Superior temporal gyrus (tissue), 1 donor: ENCODE measurements around the gene OAT.
A peak's percentile ranks its signal among the peaks of the same experiment; 100 is the strongest.

Experiments
- DNase-seq: peaks from one replicate; pipeline ENCODE4 v3.0.0-alpha.2; 2016; ENCODE audit errors: extremely low spot score

OAT gene

DNA sequence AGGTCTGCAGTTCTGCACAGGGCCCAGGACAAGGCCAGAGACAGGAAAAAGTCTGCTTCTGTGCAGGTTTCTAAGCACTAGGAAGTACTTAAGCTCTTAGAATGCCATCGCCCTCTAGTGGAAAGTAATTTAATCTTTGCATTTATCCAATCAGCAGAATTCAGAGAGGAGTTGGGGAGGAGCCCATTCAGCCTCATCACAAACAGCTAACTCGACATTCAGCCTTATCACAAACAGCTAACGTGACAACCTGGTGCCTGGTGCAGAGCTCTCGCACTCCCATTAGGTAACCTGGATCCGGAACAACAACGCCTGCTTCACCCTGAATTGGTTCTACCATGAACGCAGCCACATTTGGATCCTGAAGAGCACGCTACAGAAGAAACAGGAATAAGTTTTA is 15.2 kb downstream of the OAT start:
- DNase-seq, result peak; percentile 91

GRCh38 chr10:124402273-124402672 is 16.4 kb downstream of the OAT start:
- DNase-seq, result no peak

DNA sequence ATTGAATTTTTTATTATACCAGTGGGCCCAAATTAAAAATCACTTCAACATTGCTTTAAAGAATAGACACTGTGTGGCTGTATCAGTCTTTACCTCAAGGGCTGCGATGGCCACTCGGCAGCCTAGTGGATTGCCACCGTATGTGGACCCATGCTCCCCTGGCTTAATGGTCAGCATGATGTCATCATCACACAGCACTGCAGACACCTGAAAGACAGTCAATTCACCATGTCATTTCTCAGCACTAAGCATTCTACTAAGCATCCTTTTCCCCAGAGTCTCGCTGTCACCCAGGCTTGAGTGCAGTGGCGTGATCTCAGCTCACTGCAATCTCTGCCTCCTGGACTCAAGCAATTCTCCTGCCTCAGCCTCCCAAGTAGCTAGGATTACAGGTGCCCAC is 17.1 kb downstream of the OAT start:
- no peak for DNase-seq

DNA sequence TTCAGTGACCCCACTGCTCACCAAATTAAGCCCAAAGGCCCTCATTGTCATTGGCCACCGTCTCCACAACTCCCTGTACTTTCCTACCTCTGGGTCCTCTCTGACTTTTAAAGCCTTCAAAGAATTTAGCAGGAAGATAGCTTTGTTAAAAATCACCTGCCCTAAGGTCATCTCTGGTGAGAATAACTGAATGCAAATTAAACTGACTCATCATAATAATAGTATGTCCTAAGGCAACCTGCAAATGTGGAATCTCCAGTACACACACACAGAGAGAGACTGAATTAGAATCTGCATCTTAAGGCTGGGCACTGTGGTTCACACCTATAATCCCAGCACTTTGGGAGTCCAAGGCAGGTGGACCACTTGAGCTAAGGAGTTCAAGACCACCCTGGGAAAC is 24.1 kb downstream of the OAT start:
- no peak for DNase-seq

GRCh38 chr10:124392626-124393342 is 25.9 kb downstream of the OAT start:
- DNase-seq, result no peak

- no peak for DNase-seq
These were observed 28.1 kb downstream of the OAT start for GRCh38 chr10:124390471-124391187.

DNA sequence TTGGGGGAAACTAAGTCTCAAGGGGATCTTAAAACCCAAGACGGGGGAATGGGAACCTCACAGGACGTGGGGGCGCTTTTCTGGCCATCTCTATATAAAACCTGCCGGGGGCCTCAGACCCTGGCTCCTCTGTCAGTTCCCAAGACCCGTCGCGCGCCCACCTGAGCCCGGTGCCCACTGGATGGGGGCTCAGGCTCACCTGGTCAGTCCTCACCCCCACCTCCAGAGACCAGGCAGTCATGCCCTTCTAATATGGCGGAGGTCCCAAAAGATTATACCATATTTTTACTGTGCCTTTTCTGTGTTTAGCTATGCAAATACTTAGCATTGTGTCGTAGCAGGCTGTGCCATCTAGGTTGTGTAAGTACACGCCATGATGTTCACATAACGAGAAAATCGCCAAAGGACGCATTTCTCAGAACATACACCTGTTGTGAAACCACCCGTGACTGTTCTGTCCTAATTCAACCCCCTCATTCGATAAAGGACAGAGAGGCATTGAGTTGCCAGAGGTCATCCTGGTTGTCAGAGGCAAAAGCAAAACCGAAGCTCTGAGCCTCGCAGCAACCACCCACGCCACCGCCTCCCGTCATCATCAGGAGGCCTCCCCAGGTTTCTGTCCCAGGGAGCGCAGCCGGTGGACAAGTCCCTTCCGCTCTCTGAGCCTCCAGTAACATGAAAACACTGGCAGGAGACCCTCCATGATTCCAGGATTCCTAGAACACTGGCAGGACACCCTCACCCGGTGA is 28.9 kb downstream of the OAT start:
- DNase-seq, result no peak

DNA sequence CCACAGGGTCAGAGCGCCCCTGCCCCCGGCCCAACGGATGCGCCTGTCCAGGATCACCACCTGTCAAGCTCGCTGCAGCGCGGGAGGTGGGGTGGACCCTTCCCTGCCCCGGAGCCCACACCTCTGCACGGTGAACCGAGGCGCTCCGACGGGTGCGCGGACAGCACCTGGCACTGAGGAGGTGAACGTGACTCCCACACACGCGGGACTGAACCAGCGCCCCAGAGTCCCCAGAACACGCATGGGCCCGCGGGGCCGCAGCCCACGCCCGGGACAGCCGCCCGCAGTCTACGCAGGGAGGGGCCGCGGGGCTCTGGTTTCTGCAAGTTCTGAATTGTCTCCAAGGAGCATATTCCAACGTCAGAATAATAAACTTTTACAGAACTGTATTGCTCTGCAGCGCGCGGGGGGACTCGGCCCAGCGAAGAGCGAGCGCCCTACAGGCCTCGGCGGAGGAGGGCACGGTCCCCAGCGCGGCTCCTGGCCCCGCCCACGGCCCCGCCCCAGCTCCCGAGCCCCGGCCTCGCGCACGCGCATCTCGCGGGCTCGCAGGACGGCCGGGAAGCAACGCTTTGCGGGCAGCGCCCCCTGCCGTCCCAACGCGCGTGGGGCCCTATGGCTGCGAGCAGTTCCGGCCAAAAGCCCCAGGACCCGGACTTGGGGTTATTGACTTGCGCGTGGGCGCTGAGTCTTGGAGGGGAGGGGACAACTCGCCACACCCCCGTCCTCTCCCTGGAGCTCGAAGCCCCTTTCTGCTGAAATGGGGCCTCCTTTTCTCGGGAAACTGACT is 29.7 kb downstream of the OAT start:
- DNase-seq, result peak; percentile 87

DNA sequence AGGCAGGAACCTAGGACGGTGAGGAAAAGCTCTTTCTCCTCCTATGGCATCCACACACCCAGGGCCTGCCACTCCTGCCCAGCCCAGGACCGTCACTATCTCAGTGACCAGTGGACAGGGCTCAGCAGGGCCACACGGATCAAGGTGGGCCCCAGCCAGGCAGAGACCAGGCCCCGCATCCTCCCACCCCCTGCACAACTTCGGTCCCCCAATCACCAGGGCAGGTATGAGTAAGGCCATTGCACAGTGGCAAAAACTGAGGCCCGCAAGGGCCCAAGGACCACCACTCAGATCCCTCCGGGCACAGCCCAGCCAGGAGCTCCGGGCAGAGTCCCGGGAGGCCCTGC is 30.3 kb downstream of the OAT start:
- no peak for DNase-seq

- no peak for DNase-seq
These were observed 31.4 kb downstream of the OAT start for GRCh38 chr10:124387078-124387874.

DNA sequence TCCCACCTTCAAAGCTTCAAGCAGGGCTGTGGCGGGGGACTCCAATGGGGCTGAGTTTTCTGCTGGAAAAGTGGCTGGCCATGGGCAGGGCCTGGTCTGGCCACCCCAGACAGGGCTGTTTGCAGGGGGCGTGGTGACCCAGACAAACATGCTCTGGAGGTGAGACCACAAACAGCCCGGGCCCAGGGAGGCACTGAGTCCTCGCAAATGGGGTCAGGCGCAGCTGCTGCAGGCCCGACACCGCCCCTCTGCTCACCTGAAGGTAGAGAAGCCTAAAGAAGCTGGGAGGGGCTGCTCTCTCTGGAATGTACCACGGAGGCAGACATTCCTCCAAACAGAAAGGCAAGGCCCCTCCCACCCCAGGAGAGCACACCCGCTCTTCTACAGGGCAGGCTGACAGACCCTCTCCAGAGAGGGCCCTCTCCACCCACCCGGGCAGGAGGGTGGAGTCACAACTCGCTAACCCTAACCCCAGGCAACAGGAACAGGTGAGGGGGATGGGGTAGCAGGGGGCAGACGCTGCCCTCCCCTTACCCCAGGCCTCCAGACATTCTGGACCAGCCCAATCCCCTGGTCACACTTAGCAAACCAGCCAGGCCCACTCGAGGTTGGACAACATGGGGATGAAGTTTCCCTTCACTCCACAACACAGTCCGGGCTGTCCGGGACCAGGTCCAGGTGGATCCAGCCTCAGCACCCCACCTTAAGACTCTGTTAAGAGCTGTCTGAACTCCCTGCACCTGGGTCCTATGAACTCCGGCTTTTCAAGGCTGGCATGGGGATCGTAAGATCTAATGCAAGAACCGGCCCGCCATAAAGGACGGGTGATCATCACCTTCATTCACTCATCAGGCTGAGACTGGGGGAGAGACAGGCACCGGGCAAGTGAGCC is 32.3 kb downstream of the OAT start:
- DNase-seq, result no peak

DNA sequence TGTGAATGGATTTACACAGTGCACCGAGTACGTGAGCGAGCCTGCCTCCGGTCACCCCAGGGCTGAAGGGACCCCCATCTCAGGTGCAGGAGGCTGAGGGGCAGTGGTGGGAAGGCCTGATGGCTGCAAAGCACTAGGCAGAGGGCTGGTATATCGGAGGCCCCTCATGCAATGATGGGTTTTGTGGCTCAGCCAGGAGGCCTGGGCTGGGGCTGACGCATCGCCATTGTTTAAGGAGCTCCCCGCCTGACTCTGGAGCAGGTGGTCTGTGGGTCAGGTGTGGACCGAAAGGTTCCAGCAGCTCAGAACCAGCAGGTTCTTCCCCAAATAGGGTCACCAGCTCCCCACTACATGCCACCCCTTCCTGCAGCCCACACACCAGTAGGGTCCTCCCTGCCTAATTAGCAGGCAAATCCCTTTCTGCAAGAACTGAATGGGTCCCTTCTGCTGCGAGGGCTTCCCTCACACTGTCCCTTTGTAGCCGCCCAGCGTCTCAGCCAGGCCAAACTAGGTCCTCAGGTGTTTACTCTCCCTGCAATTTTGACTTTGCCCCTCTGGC is 33.0 kb downstream of the OAT start:
- no peak for DNase-seq

GRCh38 chr10:124384591-124385190 is 34.0 kb downstream of the OAT start:
- DNase-seq, result no peak

DNA sequence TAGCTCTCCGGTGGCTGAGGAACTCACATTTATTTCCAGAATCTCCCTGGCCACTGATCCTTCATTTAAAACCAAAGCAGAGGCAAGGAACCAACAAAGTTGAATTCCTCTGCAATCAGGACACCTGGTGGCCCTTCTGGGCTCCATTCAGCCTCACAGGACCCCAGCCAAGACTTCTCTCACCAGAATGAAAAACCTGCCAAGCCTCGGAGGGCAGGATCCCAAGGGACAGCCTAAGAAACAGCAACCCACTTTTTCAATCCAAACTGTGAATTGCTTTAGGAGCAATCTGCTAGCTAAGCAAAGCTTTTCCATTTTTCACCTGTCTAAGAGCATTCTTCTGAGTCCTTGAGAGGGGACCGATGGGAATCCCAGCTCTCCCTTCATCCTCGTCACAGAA is 34.6 kb downstream of the OAT start:
- no peak for DNase-seq

- DNase-seq, result no peak
These were observed 35.2 kb downstream of the OAT start for GRCh38 chr10:124383496-124383895.

DNA sequence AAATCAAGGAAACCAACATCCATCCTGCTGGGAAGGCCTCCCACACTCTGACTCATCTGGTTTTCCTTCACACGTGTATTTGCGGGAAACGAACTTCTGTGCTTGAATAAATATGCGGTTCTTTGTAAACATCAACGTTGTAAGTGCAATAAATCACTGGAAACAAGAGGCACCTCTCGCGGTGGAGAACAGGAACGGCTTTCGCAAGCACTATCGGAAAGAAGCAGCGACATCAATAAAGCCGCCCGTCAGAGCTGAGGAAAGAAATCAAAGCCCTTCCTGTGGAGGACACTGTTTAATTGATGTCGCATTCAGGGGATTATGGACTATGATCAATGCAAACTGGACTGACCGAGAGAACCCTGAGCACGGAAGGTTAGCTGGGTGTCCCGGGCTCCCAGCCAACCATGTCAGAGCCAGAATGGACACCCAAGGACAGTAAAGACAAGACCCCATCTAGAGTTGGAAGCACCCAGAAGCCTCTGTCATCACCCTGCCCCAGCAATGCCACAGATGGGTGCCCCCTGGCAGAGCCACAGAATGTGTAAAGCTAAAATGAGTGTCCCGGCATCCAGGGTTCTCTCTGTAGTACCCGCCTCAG is 37.6 kb downstream of the OAT start:
- no peak for DNase-seq

DNA sequence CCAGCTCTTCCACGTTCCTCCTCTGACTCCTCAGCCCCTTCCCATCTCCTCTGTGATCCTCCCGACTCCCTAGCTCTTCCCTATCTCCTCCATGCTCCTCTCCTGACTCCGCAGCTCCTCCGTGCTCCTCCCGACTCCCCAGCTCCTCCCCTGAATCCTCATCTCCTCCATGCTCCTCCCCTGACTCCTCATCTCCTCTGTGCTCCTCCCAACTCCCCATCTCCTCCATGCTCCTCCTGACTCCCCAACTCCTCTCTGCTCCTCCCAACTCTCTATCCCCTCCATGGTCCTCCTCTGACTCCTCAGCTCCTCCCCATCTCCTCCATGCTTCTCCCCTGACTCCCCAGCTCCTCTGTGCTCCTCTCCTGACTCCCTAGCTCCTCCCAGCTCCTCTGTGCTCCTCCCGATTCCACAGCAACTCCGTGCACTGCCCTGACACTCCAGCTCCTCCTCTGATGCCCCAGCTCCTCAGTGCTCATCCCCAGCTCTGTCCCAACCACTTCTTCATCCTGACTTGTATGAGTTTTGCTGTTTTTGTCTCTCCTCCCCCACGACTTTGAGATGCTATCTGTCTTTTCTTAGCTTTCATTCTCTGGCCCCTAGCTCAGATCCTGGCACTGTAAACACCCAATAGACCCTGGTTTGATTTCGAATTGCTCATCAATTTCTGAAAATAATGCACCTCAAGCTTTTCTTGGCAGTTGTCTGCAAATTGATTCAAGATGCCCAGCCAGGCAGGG is 38.3 kb downstream of the OAT start:
- no peak for DNase-seq

DNA sequence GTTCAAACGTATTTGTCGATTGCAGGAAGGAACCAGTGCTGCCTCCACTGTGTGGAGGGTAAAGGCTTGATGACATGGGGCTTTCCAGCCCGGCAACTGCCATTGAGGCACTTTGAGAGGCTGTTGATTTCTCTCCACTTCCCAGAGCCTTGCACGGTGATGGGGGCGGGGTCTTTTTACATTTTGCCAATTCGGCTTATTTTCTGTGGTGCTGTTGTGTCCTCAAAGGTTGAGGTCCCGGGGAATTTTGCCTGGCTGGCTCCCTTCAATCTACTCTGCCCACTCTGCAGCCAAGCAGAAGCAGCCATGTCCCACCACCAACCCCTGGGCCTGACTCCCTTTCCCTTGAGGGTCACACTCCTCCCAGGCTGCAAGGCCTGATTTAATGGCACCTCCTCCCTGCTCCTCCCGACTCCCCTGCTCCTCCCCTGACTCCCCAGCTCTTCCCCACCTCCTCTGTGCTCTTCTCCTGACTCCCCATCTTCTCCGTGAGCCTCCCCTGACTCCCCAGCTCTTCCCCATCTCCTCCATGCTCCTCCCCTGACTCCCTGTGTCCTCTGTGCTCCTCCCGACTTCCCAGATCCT is 39.0 kb downstream of the OAT start:
- DNase-seq, result no peak
